H1 (cell line): ENCODE results near the gene SOX12. TPM values are rescaled to one million over a fixed set of nuclear protein-coding genes. Genes with fewer than 3 reads are reported as not detected.

Experiments
- ATF3 ChIP-seq: IDR thresholded peaks from 2 replicates; pipeline ENCODE4 v1.6.1; 2011; ENCODE audit warnings: low read depth, mild to moderate bottlenecking, low read length; ENCODE audit not compliant: insufficient read depth
- BRCA1 ChIP-seq: IDR thresholded peaks from 2 replicates; pipeline ENCODE4 v1.6.1; 2012; ENCODE audit warnings: low read depth, low read length, improper control_type of control experiment
- GABPA ChIP-seq: IDR thresholded peaks from 2 replicates; pipeline ENCODE4 v1.6.1; 2011; ENCODE audit warnings: mild to moderate bottlenecking, low read length, moderate library complexity, borderline replicate concordance; ENCODE audit not compliant: insufficient read depth
- JUN ChIP-seq: IDR thresholded peaks from 2 replicates; pipeline ENCODE4 v1.6.1; 2011; ENCODE audit warnings: low read depth, mild to moderate bottlenecking, improper control_type of control experiment, low read length
- JUND ChIP-seq: IDR thresholded peaks from 2 replicates; pipeline ENCODE4 v1.6.1; 2011; ENCODE audit warnings: mild to moderate bottlenecking, improper control_type of control experiment, low read length
- KDM4A ChIP-seq: IDR thresholded peaks from one replicate; pipeline ENCODE4 v1.7.1; 2012; ENCODE audit warnings: low read depth, mild to moderate bottlenecking, moderate library complexity, low read length, inconsistent platforms; ENCODE audit not compliant: severe bottlenecking
- NANOG ChIP-seq: IDR thresholded peaks from 2 replicates; pipeline ENCODE4 v1.6.1; 2011; ENCODE audit warnings: low read length, low read depth, mild to moderate bottlenecking, inconsistent platforms; ENCODE audit not compliant: insufficient read depth, poor library complexity, severe bottlenecking
- POLR2A ChIP-seq, 2 experiments: IDR thresholded peaks; 1 replicate in 1 of 2; 2 replicates in 1 of 2; pipeline ENCODE4 v1.6.1; 2011; ENCODE audit warnings: low read depth in 2 of 2, low read length in 2 of 2, mild to moderate bottlenecking in 2 of 2; ENCODE audit errors: control extremely low read depth in 1 of 2
- RFX5 ChIP-seq: IDR thresholded peaks from 2 replicates; pipeline ENCODE4 v1.6.1; 2011; ENCODE audit warnings: low read depth, low read length, improper control_type of control experiment, borderline replicate concordance
- SAP30 ChIP-seq: fragments of 300-600 bp; sonication (generic); IDR thresholded peaks from 2 replicates; pipeline ENCODE4 v1.7.1; 2012; ENCODE audit warnings: low read length, moderate library complexity, mild to moderate bottlenecking, inconsistent platforms; ENCODE audit not compliant: insufficient read depth, insufficient replicate concordance
- SRF ChIP-seq: IDR thresholded peaks from 2 replicates; pipeline ENCODE4 v1.6.1; 2011; ENCODE audit warnings: mild to moderate bottlenecking, low read depth, low read length, moderate library complexity
- TAF1 ChIP-seq: IDR thresholded peaks from 2 replicates; pipeline ENCODE4 v1.6.1; 2011; ENCODE audit warnings: mild to moderate bottlenecking, low read depth, low read length
- TBP ChIP-seq: IDR thresholded peaks from 2 replicates; pipeline ENCODE4 v1.6.1; 2011; ENCODE audit warnings: low read depth, low read length, improper control_type of control experiment
- TEAD4 ChIP-seq: IDR thresholded peaks from 2 replicates; pipeline ENCODE4 v1.6.1; 2012; ENCODE audit warnings: low read depth, low read length, inconsistent platforms, mixed read lengths
- polyA plus RNA-seq, 7 experiments: library from polyadenylated mRNA; depleted of rRNA in 3 of 7; stranded (reverse) in 5 of 7; unstranded in 2 of 7; fragments of >200 nt in 5 of 7; fragments of 200-250 nt in 2 of 7; gene quantifications; 1 replicate in 5 of 7; 2 replicates in 1 of 7; 4 replicates in 1 of 7; pipeline versions ENCODE4 v1.2.1 to v1.2.3, GENCODE V29; 2011 to 2013; ENCODE audit warnings: missing spikeins in 2 of 7, mixed read lengths in 2 of 7
- total RNA-seq: library from RNA; stranded (reverse); fragmentation: NEBNext Ultra II Directional; extraction: Animal tissue kit (Norgen Biotek cat#: 25700); gene quantifications from 2 replicates; pipeline ENCODE4 v1.2.1, GENCODE V29; 2021

Gene SOX12
- total and polyA plus RNA-seq, 2 of the 8 experiments (the other 6 are each of a cell fraction or from before 2014, with no cell fraction given) = 6.4 to 63.0 TPM

DNA sequence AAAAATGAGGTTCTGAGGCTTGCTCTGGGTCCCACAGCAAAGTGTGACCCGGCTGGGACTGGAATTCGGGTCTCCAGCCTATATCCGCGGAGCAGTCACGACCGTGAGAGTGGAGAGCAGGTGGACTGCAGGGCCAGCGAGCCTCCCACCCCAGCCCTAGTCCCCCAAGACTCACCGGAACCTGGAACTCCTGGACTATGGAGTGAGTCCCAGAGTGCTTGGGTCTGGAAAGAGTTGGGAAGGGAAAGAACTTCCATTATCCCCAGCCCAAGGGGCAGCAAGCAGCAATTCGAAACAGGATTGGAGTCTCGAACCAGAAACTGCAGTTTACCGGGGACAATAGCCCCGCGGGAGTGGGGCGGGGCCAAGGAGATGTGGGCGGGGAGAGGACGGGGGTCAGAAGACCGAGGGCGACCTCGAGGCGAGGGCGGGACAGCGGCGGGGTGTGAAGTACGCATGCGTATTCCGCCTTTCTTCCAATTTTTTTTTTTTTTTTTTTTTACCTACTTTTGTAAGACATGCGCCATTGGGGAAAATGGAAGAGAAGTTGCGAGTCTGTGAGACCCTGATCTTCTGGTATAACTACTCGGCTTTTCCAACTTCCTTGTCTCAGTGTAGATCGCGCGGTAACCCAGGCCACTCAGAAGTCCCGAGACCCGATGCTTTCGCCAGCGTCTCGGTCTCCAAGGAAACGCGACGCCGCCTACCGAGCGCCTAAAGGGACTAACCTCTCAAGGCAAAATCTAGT, 35.1 kb upstream of the SOX12 start, which contains the start of gene C20orf96 (continued):
- no peak for TF ChIP-seq NANOG
- TF ChIP-seq KDM4A = peak; percentile 63
- no peak for TF ChIP-seq TBP
- no peak for TF ChIP-seq JUND
- no peak for TF ChIP-seq SRF
- TF ChIP-seq ATF3 = no peak
- TF ChIP-seq TAF1 = peak; percentile 53; the same call in 1 of the 2 replicates
- TF ChIP-seq GABPA = no peak
- TF ChIP-seq TEAD4 = 0 out of 2 replicates have a peak, but pooled peaks have one; percentile 4
- TF ChIP-seq POLR2A (IDR thresholded peaks at IDR 0.05; ENCODE audit: control extremely low read depth in 1 of 2, low read depth in 2 of 2, low read length in 2 of 2) = peak in 1 of 2 experiments; percentile 46; a peak in 1 of 3 replicates
- peak; percentile 61 for TF ChIP-seq BRCA1
- TF ChIP-seq SAP30 = peak; percentile 80
- TF ChIP-seq RFX5 = 0 out of 2 replicates have a peak, but pooled peaks have one; percentile 26
- no peak for TF ChIP-seq JUN
- TF ChIP-seq, all 59 proteins: peak for 15
